GM23338 (cell line): ENCODE data around the gene NXN.

Experiments used
- CREB1 ChIP-seq: fragments of 250-450 bp; sonication (Bioruptor Pico); IDR thresholded peaks from 2 replicates; pipeline ENCODE4 v1.5.0; 2020; ENCODE audit warnings: low read depth, mild to moderate bottlenecking, moderate library complexity
- CTCF ChIP-seq, 2 experiments: fragments of 200-600 bp in 1 of 2; sonication (generic) in 1 of 2; conservative IDR thresholded peaks; 2 replicates each; pipeline versions ENCODE4 v1.5.1 to v1.6.1; 2016 to 2017; ENCODE audit warnings: antibody characterized with exemption in 2 of 2, low read depth in 2 of 2, mild to moderate bottlenecking in 2 of 2, moderate library complexity in 1 of 2
- ETS1 ChIP-seq: IDR thresholded peaks from 2 replicates; pipeline ENCODE4 v1.6.1; 2016; ENCODE audit warnings: antibody characterized with exemption
- EZH2 ChIP-seq: fragments of 200-600 bp; sonication (generic); IDR thresholded peaks from one replicate; pipeline ENCODE4 v1.8.0; 2017; ENCODE audit warnings: antibody characterized with exemption, mild to moderate bottlenecking, low read depth; ENCODE audit not compliant: unreplicated experiment
- EZH2phosphoT487 ChIP-seq: fragments of 200-600 bp; sonication (generic); IDR thresholded peaks from one replicate; pipeline ENCODE4 v1.8.1; 2018; ENCODE audit warnings: antibody characterized with exemption; ENCODE audit not compliant: unreplicated experiment
- JUNB ChIP-seq: IDR thresholded peaks from one replicate; pipeline ENCODE4 v1.6.1; 2016; ENCODE audit warnings: antibody characterized with exemption; ENCODE audit not compliant: unreplicated experiment
- NANOG ChIP-seq: IDR thresholded peaks from 2 replicates; pipeline ENCODE4 v1.6.1; 2016; ENCODE audit warnings: antibody characterized with exemption, borderline replicate concordance
- POLR2AphosphoS5 ChIP-seq: IDR thresholded peaks from 2 replicates; pipeline ENCODE4 v1.6.1; 2016; ENCODE audit warnings: antibody characterized with exemption, low read depth
- REST ChIP-seq: IDR thresholded peaks from one replicate; pipeline ENCODE4 v1.6.1; 2018; ENCODE audit warnings: antibody characterized with exemption; ENCODE audit not compliant: unreplicated experiment
- STAT1 ChIP-seq: IDR thresholded peaks from one replicate; pipeline ENCODE4 v1.6.1; 2016; ENCODE audit warnings: antibody characterized with exemption; ENCODE audit not compliant: unreplicated experiment
- ZNF114 ChIP-seq: fragments of 250-450 bp; sonication (Bioruptor Pico); IDR thresholded peaks from 2 replicates; pipeline ENCODE4 v1.5.0; 2020; ENCODE audit warnings: mild to moderate bottlenecking, moderate library complexity
- ZNF331 ChIP-seq: fragments of 250-450 bp; sonication (Bioruptor Pico); IDR thresholded peaks from 2 replicates; pipeline ENCODE4 v1.5.0; 2020; ENCODE audit warnings: low read depth, mild to moderate bottlenecking, moderate library complexity

- TF ChIP-seq CTCF (conservative IDR thresholded peaks at IDR 0.05; ENCODE audit: low read depth in 2 of 2): no peak
- TF ChIP-seq EZH2phosphoT487: no peak
- TF ChIP-seq EZH2: no peak
- TF ChIP-seq POLR2AphosphoS5: no peak
- TF ChIP-seq ZNF114 (CRISPR knock-in tag): no peak
- no peak for TF ChIP-seq REST
- TF ChIP-seq NANOG: no peak
- TF ChIP-seq STAT1: no peak
- TF ChIP-seq JUNB: no peak
- TF ChIP-seq CREB1 (CRISPR knock-in tag): no peak
- TF ChIP-seq ZNF331: no peak
- no peak for TF ChIP-seq ETS1
These were observed 131.2 kb downstream of the NXN start for GRCh38 chr17:848402-848801.
